Measurements from ENCODE around the gene TREML2. TPM values are rescaled to one million over a fixed set of nuclear protein-coding genes. Genes with fewer than 3 reads are reported as not detected.

Gene TREML2
- total and polyA plus RNA-seq, 9 of the 15 experiments (the other 6 are each of a cell fraction or from before 2014, with no cell fraction given), result 0.20 to 2.9 (median 1.4) TPM

GRCh38 chr6:41171908-41172307 is 29.0 kb downstream of the TREML2 start (continued):
- TF ChIP-seq ZNF318 (IDR thresholded peaks at IDR 0.05; ENCODE audit: borderline replicate concordance in 1 of 2, low read depth in 1 of 2) (no peak), E2F8 (IDR thresholded peaks at IDR 0.05; ENCODE audit: low read depth, partially characterized antibody) (no peak), RBM15 (IDR thresholded peaks at IDR 0.05; ENCODE audit: insufficient read depth, low read length) (no peak), BDP1 (IDR thresholded peaks at IDR 0.05; ENCODE audit: insufficient read depth, insufficient read length) (no peak), ELF2 (CRISPR knock-in tag; IDR thresholded peaks at IDR 0.05) (no peak), ZBTB33 (CRISPR knock-in tag; IDR thresholded peaks at IDR 0.05) (no peak), CBFB (CRISPR knock-in tag; IDR thresholded peaks at IDR 0.05) (no peak), NCOR1 (IDR thresholded peaks at IDR 0.05) (peak; percentile 62; the same call in 1 of the 2 replicates), ZNF707 (CRISPR knock-in tag; conservative IDR thresholded peaks at IDR 0.05) (no peak), NFIC (IDR thresholded peaks at IDR 0.05) (0 out of 2 replicates have a peak, but pooled peaks have one; percentile 22), GTF2B (IDR thresholded peaks at IDR 0.05; ENCODE audit: extremely low read depth, insufficient read length) (no peak), CBFA2T2 (conservative IDR thresholded peaks at IDR 0.05) (peak; percentile 69)
- TF ChIP-seq, protein P1, sequence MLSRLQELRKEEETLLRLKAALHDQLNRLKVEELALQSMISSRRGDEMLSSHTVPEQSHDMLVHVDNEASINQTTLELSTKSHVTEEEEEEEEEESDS (CRISPR knock-in tag; IDR thresholded peaks at IDR 0.05), result no peak

All from K562 (cell line).